ENCODE results near the gene BUB1.
"Not testable (repeated sequence)": the region's sequence is repeated elsewhere in the genome, so short reads cannot be mapped to it uniquely, and the experiment has no call there.

BUB1 gene

GRCh38 chr2:110707386-110707965 is 29.6 kb upstream of the BUB1 start:
- TF ChIP-seq CTCF (conservative IDR thresholded peaks at IDR 0.05) = no peak
- no peak overlapping the region for H3K27ac ChIP-seq

- TF ChIP-seq CTCF (conservative IDR thresholded peaks at IDR 0.05) = no peak
Observed at GRCh38 chr2:110702514-110703380, 24.9 kb upstream of the BUB1 start.

GRCh38 chr2:110698253-110698652 is 20.4 kb upstream of the BUB1 start:
- not testable (repeated sequence) for H3K27ac ChIP-seq

More at GRCh38 chr2:110702514-110703380, 24.9 kb upstream of the BUB1 start:
- no peak overlapping the region for H3K27ac ChIP-seq

GRCh38 chr2:110695146-110695898 is 17.5 kb upstream of the BUB1 start:
- H3K27ac ChIP-seq = not testable (repeated sequence)

GRCh38 chr2:110691612-110692258 is 13.9 kb upstream of the BUB1 start:
- no peak for TF ChIP-seq CTCF (conservative IDR thresholded peaks at IDR 0.05)
- H3K27ac ChIP-seq = no peak overlapping the region

GRCh38 chr2:110690083-110690965 is 12.5 kb upstream of the BUB1 start:
- no peak for TF ChIP-seq CTCF (conservative IDR thresholded peaks at IDR 0.05)
- H3K27ac ChIP-seq = no peak overlapping the region

- H3K27ac ChIP-seq = no peak overlapping the region
- TF ChIP-seq CTCF (conservative IDR thresholded peaks at IDR 0.05) = no peak
Observed at GRCh38 chr2:110688594-110689091, 10.8 kb upstream of the BUB1 start.

- not testable (repeated sequence) for H3K27ac ChIP-seq
Observed at GRCh38 chr2:110687775-110688484, 10.1 kb upstream of the BUB1 start.

Data from VCaP (cell line).